GM18951 (cell line): Measurements from ENCODE around the gene LONP1.

ENCODE experiments used
- POLR2A ChIP-seq: IDR thresholded peaks from 4 replicates; pipeline ENCODE4 v1.6.1; 2011; ENCODE audit warnings: mild to moderate bottlenecking; ENCODE audit not compliant: insufficient read length, insufficient read depth; ENCODE audit errors: extremely low read depth
- in situ Hi-C: fragments of 300-500 bp; cut with MboI; formaldehyde crosslinking; loops from one replicate; pipeline ENCODE4 v1.12.0; 2022; ENCODE audit warnings: low sequenced_read_pairs, mixed read lengths, inconsistent platforms; ENCODE audit not compliant: unreplicated experiment

LONP1 gene

DNA sequence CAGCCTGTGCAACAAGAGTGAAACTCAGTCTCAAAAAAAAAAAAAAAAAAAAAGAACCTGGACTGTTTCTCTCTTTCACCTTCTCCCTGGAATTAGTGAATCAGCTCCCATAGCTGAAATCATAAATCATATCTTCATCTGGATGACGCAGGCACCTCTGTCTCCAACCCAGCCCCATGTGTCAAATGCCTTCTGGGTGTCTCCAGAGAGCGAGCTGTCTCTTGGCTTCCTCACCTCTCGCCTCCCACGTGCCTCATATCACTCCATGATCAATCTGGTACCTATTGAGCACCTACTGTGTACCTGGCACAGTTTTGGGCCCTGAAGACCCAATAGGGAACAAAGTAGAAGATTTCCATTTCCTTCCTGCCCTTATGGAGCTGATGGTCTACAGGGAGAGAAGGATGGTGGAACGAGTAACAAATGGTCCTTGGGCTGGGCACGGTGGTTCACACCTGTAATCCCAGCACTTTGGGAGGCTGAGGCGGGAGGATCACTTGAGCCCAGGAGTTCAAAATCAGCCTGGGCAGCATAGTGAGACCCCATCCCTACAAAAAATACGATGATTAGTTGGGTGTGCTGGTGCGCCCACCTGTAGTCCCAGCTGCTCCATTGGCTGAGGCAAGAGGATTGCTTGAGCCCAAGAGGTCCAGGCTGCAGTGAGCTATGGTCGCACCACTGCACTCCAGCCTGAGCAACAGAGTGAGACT lies 36.6 kb downstream of the LONP1 start:
- in situ Hi-C loops: no loop called here
- no peak for TF ChIP-seq POLR2A

DNA sequence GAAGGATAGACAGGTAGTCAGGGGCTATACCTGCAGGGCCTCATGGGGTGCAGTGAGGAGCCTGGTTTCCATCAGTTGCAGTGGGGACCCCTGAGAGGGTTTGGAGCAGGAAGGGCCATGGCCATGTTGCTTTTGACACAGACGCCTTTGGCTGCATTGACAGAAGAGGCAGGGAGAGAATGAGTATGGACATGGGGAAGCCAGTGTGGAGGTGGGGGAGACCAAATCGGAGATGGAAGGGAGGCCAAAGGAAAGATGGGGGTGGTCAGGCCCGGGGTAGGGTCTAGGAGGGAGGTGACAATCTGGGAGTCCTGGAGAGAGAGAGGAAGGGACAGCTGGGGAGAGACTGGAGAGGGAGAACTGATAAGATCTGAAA lies 37.9 kb downstream of the LONP1 start:
- TF ChIP-seq POLR2A: no peak
- in situ Hi-C loops: no loop called here

DNA sequence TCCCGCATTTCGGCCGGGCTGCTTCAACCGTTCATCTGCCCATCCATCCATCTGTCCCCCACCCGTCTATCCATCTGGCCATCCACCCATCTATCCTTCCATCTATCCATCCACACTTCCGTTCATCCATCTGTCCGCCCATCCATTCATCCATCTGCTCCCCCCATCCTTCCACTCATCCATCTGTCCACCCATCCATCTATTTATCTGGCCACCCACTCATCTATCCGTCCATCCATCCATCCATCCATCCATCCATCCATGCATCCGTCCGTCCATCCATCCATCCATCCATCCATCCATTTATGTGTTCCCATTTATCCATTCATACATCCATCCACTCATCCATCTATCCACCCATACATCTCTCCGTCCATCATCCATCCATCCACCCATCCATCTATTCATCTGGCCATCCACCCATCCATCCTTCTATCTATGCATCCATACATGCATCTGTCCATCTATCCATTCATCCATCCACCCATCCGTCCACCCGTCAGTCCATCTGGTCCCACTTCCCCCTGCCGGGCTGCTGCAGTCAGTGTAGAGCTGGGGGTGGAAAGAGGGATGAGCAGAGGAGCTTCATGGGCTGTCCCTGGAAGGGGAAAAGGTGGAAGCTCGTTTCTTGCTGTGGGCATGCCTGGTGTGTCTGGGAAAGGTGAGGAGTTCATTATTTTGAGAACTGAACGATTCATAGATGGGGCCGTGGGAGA lies 38.4 kb downstream of the LONP1 start:
- no peak for TF ChIP-seq POLR2A
- in situ Hi-C loops: no loop called here

DNA sequence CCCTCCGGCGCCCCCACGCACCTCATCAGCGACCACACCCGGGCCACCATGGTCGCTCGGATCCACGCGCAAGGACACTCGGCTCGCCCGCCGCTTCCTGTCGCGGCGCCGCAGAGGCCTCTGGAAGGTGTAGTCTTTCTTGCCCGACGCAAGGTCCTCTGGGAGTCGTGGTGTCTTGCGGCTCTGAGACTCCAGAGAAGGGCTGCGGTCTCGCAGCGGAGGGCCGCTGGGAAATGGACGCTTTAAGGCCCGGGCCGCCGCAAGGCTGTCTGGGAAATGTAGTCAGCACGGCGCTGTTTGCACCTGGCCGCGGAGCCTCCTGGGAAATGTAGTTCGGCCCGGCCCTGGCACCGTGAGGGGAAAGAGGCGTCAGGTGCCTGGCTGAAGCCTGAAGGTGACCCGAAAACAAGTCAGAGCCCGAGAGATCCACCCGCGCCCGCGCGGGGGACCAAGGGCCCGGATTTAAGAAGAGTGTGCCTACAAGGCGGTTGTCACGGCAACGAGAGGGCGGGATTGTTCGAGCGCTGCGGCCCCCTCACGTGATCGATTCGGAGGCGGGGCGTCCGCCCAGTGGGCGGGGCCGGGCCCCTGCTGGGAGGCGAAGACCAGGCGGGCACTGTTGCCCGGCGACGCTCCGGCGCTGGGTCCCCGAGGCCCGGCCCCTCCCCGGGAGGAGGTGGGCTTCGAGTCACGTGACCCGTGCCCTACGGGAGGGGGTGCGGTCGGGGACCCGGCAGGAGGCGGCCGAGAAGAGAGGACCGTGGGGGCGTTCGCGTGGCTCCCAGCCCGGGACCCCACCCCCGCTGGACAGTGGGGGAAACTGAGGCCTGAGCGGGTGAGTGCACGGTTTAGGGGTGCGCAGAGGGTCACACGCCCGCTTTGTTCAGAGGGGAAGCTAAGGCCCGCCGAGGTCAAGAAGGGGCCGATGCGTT lies 39.2 kb downstream of the LONP1 start, which contains the start of the genes HSD11B1L and MICOS13:
Gene HSD11B1L, plus strand, starts transcription at position 591 of the 932 bp plus-strand sequence. CDS start 3,806 bp downstream, outside the sequence.
Gene MICOS13, minus strand, starts transcription at position 80 of the 932 bp plus-strand sequence. Its CDS starts 30 bp downstream, at position 50.
- peak; percentile 81 for TF ChIP-seq POLR2A
- in situ Hi-C loops: no loop called here

DNA sequence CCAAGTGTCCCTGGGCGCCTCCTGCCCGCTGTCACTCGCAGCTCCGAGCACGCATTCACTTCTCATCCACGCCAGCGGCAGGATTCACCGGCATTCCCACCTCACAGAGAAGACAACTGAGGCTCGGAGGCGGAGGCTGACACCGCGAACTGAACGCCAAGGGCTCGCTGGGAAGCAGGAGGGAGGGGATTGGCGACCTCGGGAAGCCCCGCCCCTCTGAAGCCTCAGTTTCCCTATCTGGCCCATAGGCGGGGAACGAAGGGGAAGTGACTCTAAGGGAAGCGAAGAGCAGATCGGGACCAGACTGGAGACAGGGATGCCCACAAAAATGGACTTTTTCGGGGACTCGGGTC lies 39.9 kb downstream of the LONP1 start:
- in situ Hi-C loops: no loop called here
- no peak for TF ChIP-seq POLR2A

DNA sequence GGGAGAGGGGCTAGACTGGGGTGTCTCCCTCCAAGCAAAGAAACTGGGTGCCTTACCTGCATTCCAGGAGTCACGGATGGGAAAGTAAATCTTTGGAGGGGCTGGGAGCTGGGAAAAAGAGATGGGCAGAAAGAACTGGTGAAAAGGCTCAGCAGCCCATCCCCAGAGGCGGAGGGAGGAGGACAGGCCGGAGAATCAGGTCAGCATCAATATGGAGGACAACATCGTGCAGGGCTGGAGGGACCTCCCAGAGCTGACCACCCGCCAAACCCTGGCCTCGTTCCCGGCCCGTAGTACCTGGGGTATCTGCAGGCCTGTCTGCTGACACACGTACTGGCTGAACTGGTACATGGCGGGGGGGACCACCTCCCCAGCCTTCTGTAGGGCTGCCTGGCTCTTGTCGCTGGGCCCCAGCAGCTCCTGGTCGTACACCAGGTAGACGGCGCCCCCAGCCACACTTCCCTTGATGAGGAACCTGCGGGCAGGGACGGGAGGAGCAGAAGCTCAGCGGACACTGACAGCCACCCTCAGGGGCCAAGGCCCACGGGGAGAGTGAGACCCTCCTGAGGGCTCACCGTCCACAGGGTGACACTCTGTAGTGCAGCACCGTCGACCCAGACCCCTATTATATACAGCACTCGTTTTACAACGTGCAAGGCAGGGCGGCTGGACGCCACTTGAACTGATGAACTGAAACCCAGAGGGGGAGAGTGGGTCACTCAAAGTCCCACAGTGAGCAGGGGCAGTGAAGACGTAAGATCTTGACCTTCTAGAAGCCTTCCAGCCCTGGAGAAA lies 40.5 kb downstream of the LONP1 start:
- in situ Hi-C loops: no loop called here
- no peak for TF ChIP-seq POLR2A

DNA sequence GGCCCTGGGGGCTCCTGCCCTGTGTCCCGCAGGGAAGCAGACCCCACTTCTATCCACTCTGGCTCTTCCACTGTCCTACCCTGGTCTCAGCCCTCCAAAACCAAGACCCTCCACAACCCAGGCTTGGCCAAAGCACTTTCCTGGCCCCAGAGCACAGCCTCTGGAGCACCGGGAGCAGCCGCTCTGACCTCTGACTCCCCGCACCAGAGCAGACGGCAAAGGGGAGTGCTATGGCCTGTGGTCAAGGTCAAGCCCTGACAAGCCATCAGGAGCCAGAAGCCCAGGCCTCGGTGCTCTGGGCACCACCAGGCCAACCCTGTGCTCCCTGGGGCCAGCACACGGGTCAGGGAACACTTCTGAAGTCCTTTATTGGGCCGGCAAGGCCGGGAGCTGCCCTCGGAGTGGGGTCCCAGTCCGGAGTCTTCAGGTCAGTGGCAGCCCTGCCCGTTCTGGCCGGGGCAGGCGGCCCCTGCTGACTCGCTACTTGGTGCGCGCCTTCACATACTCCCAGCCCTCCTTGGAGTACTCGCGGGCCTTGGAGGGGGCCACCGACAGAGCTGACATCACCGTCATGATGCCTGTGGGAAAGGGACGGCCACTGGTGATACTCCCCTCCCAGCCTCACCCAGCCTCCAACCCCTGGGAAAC lies 41.8 kb downstream of the LONP1 start:
- TF ChIP-seq POLR2A: no peak
- in situ Hi-C loops: no loop called here

DNA sequence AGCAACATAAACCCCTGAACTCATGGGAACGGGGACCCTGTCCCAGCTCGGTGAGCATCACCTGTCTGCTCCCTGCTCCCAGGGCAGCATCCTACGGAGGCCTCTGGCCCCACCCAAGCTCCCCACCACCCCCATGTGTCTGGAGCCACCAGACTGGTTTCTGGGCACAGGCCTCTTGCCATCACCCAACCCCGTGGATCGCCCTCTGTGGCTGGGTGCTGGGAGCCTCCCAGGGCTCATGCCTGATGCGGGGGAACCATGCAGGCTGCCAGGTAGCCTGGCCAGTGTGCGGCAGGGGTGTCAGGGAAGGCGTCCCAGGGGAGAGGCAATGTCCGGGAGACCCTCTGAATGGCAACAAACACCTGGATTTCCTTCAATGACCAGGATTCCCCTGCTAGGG lies 42.4 kb downstream of the LONP1 start:
- in situ Hi-C loops: no loop called here

DNA sequence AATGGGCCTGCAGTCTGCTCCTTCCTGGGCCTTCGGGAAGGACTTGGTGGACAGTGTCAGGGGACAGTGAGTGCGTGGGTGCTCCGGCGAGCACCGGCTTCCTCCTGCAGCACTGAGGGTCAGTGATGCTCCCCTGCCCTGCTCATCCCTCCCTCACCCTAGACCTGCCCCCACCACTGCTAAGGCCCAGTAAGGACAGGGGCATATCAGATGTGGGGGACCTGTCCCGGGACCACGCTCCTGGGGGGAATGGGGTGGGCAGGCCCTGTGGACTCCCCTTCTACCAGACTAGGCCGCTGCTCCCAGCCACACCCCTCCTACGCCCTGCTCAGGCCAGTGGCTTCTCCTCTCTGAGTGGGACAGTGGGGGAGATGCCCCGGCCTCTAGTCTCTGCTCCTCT lies 42.8 kb downstream of the LONP1 start:
- in situ Hi-C loops: no loop called here
- TF ChIP-seq POLR2A: no peak

More for the DNA sequence above, 42.4 kb downstream of the LONP1 start:
- no peak for TF ChIP-seq POLR2A

DNA sequence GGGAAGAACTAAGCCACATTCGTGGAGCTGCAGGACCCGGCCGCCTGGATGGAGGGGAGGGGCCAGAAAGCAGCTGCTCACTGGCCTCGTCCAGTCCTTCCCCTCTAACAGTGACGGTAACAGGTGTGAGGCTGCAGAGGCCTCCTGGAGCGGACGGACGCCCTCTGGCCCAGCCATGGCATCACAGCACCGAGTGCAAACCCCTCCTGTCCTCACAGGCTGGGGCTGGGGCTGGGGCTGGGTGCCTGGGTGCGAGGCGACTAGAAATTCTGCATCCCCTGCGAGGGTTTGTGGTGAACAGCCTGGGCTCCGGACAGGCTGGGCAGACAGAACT lies 43.2 kb downstream of the LONP1 start:
- in situ Hi-C loops: no loop called here
- TF ChIP-seq POLR2A: no peak

DNA sequence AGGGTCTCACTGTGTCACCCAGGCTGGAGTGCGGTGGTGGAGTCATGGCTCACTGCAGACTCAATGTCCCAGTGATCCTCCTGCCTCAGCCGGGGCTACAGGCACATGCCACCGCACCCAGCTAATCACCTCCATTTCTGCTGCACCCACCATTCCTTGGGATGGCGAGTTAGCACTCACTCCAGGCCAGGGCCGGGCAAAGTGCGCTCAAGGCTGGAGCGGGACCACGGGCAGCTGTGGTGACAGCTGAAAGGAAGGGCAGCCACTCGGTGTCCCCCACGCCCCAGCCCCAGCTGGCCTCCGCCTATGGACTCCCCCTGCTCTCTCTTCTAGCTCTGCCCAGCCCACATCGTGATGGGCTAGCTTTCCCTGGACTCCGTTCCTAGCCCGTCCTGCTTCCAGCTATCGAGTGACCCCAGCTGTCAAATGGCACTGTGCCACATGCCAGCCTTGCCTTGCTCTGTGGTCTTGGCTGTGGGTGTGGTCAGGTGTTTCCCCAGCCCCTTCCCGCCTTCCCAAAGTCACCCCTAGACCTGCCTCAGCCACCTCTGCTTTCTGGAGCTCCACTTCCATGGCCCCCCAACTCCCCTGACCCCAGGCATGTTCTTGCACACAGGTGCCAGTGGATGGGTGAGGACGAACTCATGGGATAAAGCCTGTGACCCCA lies 43.7 kb downstream of the LONP1 start:
- no peak for TF ChIP-seq POLR2A
- in situ Hi-C loops: no loop called here

DNA sequence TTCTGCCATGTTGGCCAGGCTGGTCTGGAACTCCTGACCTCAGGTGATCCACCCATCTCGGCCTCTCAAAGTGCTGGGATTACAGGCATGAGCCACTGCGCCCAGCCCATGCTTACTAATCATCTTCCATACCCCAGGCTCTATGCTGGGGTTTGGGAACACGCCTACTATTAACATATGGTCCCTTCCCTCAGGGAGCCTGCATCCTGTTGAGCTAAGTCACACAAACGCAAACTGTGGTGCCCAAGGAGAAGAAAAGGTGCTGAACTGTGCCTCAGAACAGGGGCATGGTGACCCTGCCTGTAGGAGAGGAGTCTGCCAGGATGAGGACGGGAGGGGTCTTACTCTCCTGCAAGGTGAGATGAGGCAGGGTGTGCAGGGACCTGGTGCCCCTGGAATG lies 45.2 kb downstream of the LONP1 start:
- in situ Hi-C loops: no loop called here
- TF ChIP-seq POLR2A: no peak
